Measurements from ENCODE around the gene ANKEF1.

DNA sequence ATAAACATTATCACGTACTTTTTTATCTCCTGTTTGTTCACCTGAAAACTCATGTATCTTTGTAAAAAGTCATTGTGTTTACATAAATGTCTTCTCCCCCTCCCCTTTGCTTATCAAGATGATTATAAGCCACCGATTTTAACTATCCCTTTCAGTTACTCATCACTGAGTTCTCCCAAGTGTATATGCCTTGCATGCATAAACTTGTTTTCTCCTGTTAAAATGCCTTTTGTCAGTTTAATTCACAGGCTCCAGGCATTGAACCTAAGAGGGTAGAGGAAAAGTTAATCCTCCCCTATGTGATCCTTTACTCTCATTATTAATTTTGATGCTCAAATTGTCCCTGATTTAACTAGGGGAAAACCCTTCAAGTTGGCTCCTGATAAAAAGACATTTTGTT, 24.2 kb downstream of the ANKEF1 start:
- TF ChIP-seq, protein P1, sequence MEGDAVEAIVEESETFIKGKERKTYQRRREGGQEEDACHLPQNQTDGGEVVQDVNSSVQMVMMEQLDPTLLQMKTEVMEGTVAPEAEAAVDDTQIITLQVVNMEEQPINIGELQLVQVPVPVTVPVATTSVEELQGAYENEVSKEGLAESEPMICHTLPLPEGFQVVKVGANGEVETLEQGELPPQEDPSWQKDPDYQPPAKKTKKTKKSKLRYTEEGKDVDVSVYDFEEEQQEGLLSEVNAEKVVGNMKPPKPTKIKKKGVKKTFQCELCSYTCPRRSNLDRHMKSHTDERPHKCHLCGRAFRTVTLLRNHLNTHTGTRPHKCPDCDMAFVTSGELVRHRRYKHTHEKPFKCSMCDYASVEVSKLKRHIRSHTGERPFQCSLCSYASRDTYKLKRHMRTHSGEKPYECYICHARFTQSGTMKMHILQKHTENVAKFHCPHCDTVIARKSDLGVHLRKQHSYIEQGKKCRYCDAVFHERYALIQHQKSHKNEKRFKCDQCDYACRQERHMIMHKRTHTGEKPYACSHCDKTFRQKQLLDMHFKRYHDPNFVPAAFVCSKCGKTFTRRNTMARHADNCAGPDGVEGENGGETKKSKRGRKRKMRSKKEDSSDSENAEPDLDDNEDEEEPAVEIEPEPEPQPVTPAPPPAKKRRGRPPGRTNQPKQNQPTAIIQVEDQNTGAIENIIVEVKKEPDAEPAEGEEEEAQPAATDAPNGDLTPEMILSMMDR (IDR thresholded peaks at IDR 0.05) = no peak
- no peak for TF ChIP-seq EP300 (IDR thresholded peaks at IDR 0.05)
